Fibroblast of lung (primary cell): ENCODE data around the gene EXOC6B. TPM values are rescaled to one million over a fixed set of nuclear protein-coding genes. Genes with fewer than 3 reads are reported as not detected.

Source experiments
- DNase-seq, 2 donors: peaks; one replicate each; pipeline versions ENCODE4 v3.0.0 to v3.0.0-alpha.2; 2010; ENCODE audit warnings: low read depth in 2 of 2
- H2AFZ ChIP-seq: 2 replicates; pipeline ENCODE4 v1.5.1; 2012; ENCODE audit warnings: low read length, control low read depth, inconsistent platforms
- H3K27ac ChIP-seq: 2 replicates; pipeline ENCODE4 v1.5.1; 2011; ENCODE audit warnings: low read length, control low read depth; ENCODE audit not compliant: insufficient read depth
- H3K27me3 ChIP-seq: 2 replicates; pipeline ENCODE4 v1.5.1; 2011; ENCODE audit warnings: mild to moderate bottlenecking, low read length; ENCODE audit not compliant: control insufficient read depth, insufficient read depth
- H3K36me3 ChIP-seq: 2 replicates; pipeline ENCODE4 v1.5.1; 2011; ENCODE audit warnings: low read length; ENCODE audit not compliant: control insufficient read depth, insufficient read depth
- H3K4me1 ChIP-seq: 2 replicates; pipeline ENCODE4 v1.5.1; 2011; ENCODE audit warnings: low read length; ENCODE audit not compliant: control insufficient read depth, insufficient read depth; ENCODE audit errors: extremely low read depth
- H3K4me2 ChIP-seq: 2 replicates; pipeline ENCODE4 v1.5.1; 2011; ENCODE audit warnings: low read length, control low read depth; ENCODE audit not compliant: insufficient read depth; ENCODE audit errors: extremely low read depth
- H3K4me3 ChIP-seq, 4 experiments: fragments of 200-600 bp in 1 of 4; sonication (generic) in 1 of 4; replicated peaks in 1 of 4; 2 replicates each; pipeline ENCODE4 v1.5.1; 2011 to 2016; ENCODE audit warnings: low read length in 4 of 4, low read depth in 3 of 4, mild to moderate bottlenecking in 3 of 4, control low read depth in 2 of 4, inconsistent platforms in 1 of 4, mixed read lengths in 1 of 4; ENCODE audit not compliant: insufficient read depth in 1 of 4; ENCODE audit errors: control extremely low read depth in 1 of 4
- H3K79me2 ChIP-seq: 2 replicates; pipeline ENCODE4 v1.5.1; 2012; ENCODE audit warnings: mild to moderate bottlenecking, low read length, inconsistent platforms; ENCODE audit not compliant: control insufficient read depth, insufficient read depth
- H3K9ac ChIP-seq: 2 replicates; pipeline ENCODE4 v1.5.1; 2011; ENCODE audit warnings: mild to moderate bottlenecking, low read length, control low read depth; ENCODE audit not compliant: insufficient read depth
- H3K9me3 ChIP-seq: 2 replicates; pipeline ENCODE4 v1.5.1; 2012; ENCODE audit warnings: low read depth, low read length; ENCODE audit not compliant: control insufficient read depth, insufficient read depth
- H4K20me1 ChIP-seq: 2 replicates; pipeline ENCODE4 v1.5.1; 2011; ENCODE audit warnings: low read length; ENCODE audit not compliant: control insufficient read depth, insufficient read depth; ENCODE audit errors: extremely low read depth
- EZH2 ChIP-seq: IDR thresholded peaks from 2 replicates; pipeline ENCODE4 v1.5.1; 2012; ENCODE audit warnings: low read length, control low read depth, mild to moderate bottlenecking; ENCODE audit errors: missing control alignments
- polyA plus RNA-seq, 2 donors: library from polyadenylated mRNA; depleted of rRNA in 1 of 2; stranded (reverse) in 1 of 2; unstranded in 1 of 2; fragments of >200 nt; gene quantifications; 2 replicates each; pipeline ENCODE4 v1.2.1, GENCODE V29; 2011 to 2012; ENCODE audit warnings: missing spikeins in 1 of 2
- total RNA-seq: library from RNA; depleted of rRNA; stranded (reverse); fragments of >200 nt; gene quantifications from 2 replicates; pipeline ENCODE4 v1.2.1, GENCODE V29; 2014
- TF ChIP-seq, protein P1 (sequence below), 2 donors: IDR thresholded peaks in 1 of 2; conservative IDR thresholded peaks in 1 of 2; 1 replicate in 1 of 2; 2 replicates in 1 of 2; pipeline ENCODE4 v1.5.1; 2011 to 2012; ENCODE audit warnings: low read length in 2 of 2, control low read depth in 1 of 2, inconsistent platforms in 1 of 2, low read depth in 1 of 2, mild to moderate bottlenecking in 1 of 2

Gene EXOC6B
- total and polyA plus RNA-seq, 2 donors (not counting 1 experiment from before 2014, with no cell fraction given) = 26.3 to 36.5 TPM

DNA sequence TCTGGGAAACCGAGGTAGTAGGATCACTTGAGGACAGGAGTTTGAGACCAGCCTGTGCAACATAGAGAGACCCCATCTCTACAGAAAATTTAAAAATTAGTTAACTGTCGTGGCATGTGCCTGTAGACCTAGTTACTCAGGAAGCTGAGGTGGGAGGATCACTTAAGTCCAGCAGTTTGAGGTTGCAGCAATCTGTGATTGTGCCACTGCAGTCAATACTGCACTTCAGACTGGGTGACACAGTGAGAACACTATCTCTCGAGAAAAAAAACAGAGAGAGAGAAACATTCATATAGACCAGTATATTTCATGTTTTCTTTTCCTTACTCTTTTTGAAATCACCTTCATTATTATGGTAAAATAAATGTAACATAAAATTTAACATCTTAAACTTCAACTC, 387.5 kb downstream of the EXOC6B start:
- H3K4me2 ChIP-seq = no peak overlapping the region
- H3K4me1 ChIP-seq = no peaks in the 10 kb centered on the region
- H2AFZ ChIP-seq = no peak overlapping the region
- no peaks in the 10 kb centered on the region for H3K9me3 ChIP-seq
- H3K36me3 ChIP-seq = no peaks in the 10 kb centered on the region
- H3K79me2 ChIP-seq = no peaks in the 10 kb centered on the region
- no peaks in the 10 kb centered on the region for H3K27me3 ChIP-seq
- H3K4me3 ChIP-seq = no peak overlapping the region
- H3K27ac ChIP-seq = no peak overlapping the region
- no peak overlapping the region for H3K9ac ChIP-seq
- no peaks in the 10 kb centered on the region for H4K20me1 ChIP-seq
- TF ChIP-seq EZH2 = no peak
- TF ChIP-seq, protein P1, sequence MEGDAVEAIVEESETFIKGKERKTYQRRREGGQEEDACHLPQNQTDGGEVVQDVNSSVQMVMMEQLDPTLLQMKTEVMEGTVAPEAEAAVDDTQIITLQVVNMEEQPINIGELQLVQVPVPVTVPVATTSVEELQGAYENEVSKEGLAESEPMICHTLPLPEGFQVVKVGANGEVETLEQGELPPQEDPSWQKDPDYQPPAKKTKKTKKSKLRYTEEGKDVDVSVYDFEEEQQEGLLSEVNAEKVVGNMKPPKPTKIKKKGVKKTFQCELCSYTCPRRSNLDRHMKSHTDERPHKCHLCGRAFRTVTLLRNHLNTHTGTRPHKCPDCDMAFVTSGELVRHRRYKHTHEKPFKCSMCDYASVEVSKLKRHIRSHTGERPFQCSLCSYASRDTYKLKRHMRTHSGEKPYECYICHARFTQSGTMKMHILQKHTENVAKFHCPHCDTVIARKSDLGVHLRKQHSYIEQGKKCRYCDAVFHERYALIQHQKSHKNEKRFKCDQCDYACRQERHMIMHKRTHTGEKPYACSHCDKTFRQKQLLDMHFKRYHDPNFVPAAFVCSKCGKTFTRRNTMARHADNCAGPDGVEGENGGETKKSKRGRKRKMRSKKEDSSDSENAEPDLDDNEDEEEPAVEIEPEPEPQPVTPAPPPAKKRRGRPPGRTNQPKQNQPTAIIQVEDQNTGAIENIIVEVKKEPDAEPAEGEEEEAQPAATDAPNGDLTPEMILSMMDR (conservative IDR thresholded peaks at IDR 0.05 in 1 of 2, IDR thresholded peaks at IDR 0.05 in 1 of 2; ENCODE audit: low read depth in 1 of 2, low read length in 2 of 2) = no peak
- no peak for DNase-seq

DNA sequence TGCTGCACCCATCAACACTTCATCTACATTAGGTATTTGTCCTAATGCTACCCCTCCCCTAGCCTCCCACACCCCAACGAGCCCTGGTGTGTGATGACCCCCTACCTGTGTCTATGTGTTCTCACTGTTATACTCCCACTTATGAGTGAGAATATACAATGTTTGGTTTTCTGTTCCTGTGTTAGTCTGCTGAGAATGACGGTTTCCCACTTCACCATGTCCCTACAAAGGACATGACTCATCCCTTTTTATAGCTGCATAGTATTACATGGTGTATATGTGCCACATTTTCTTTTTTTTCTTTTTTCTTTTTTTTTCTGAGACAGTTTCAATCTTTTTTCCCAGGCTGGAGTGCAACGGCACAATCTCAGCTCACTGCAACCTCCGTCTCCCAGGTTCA, 394.1 kb downstream of the EXOC6B start:
- DNase-seq = no peak
- no peak overlapping the region for H2AFZ ChIP-seq
- no peak overlapping the region for H3K4me2 ChIP-seq
- H3K27me3 ChIP-seq = no peaks in the 10 kb centered on the region
- no peak overlapping the region for H3K27ac ChIP-seq
- no peak overlapping the region for H3K9ac ChIP-seq
- no peaks in the 10 kb centered on the region for H4K20me1 ChIP-seq
- no peaks in the 10 kb centered on the region for H3K36me3 ChIP-seq
- H3K4me3 ChIP-seq = no peak overlapping the region
- TF ChIP-seq EZH2 = no peak
- TF ChIP-seq, protein P1 (conservative IDR thresholded peaks at IDR 0.05 in 1 of 2, IDR thresholded peaks at IDR 0.05 in 1 of 2; ENCODE audit: low read depth in 1 of 2, low read length in 2 of 2) = no peak
- no peaks in the 10 kb centered on the region for H3K9me3 ChIP-seq
- H3K79me2 ChIP-seq = no peaks in the 10 kb centered on the region
- H3K4me1 ChIP-seq = no peaks in the 10 kb centered on the region

DNA sequence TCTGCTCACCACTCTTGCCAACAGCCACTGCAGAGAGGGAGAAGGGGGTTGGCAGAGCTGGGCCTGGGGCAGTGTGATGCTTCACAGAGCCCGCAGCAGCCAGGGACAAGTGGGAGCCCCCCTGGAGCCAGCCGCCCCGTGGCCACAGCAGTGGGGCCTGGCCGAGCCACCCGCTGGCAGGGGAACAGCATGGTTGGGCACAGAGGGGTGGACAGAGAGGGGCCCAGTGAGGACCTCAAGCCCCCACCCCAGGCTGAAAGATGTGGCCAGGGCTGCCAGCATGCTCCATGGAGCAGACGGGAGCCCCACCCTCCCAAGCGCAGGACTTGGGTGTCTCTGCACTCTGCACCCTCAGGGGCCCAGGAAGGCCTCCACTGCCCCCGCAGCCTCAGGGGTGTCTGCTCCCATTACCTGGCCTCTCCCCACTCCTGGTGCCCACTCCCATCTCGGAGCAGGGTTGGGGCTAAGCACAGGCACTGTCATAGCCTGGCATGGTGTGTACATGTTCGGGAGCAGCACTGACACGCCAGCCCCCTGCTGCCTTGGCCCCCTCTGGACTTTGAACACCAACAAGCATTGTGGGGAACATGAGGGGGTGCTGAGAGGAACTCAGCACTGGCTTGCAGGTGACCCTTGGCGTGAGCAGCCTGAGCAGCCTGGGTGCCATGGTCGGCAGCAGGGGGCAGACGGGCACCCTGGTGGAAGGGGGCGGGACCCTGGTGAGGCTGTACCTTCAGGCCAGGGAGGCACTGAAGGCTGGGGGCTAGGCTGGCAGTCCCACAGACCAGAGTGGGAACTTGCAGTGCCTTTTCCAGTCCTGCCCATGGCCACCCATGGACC, 398.6 kb downstream of the EXOC6B start:
- Histone ChIP-seq H3K27me3 (no peaks in the 10 kb centered on the region), H2AFZ (no peak overlapping the region), H3K27ac (no peak overlapping the region), H3K4me2 (no peak overlapping the region), H3K36me3 (no peaks in the 10 kb centered on the region), H3K9ac (no peak overlapping the region), H3K9me3 (no peaks in the 10 kb centered on the region), H4K20me1 (no peaks in the 10 kb centered on the region), H3K79me2 (no peaks in the 10 kb centered on the region), H3K4me3 (no peak overlapping the region), H3K4me1 (no peaks in the 10 kb centered on the region)
- TF ChIP-seq, protein P1 (conservative IDR thresholded peaks at IDR 0.05 in 1 of 2, IDR thresholded peaks at IDR 0.05 in 1 of 2; ENCODE audit: low read depth in 1 of 2, low read length in 2 of 2) = no peak
- no peak for DNase-seq
